PFSK-1 (cell line): ENCODE measurements around the gene TBCD.

Source experiments
- FOXP2 ChIP-seq: optimal IDR thresholded peaks from 2 replicates; pipeline ENCODE3; 2011; ENCODE audit warnings: borderline replicate concordance, control low read depth, inconsistent platforms; ENCODE audit not compliant: insufficient read depth; ENCODE audit errors: extremely low read length, extremely low read depth
- POLR2AphosphoS5 ChIP-seq: IDR thresholded peaks from 2 replicates; pipeline ENCODE4 v1.6.1; 2012; ENCODE audit warnings: low read depth, mild to moderate bottlenecking, control low read depth, low read length, moderate library complexity
- REST ChIP-seq, 2 experiments: IDR thresholded peaks; 2 replicates each; pipeline versions ENCODE4 v1.6.1 to v1.8.0; 2011 to 2012; ENCODE audit warnings: low read depth in 2 of 2, low read length in 2 of 2, control low read depth in 1 of 2, inconsistent platforms in 1 of 2, mild to moderate bottlenecking in 1 of 2, moderate library complexity in 1 of 2; ENCODE audit not compliant: insufficient read depth in 1 of 2
- SIN3A ChIP-seq: IDR thresholded peaks from 2 replicates; pipeline ENCODE4 v1.6.1; 2012; ENCODE audit warnings: mild to moderate bottlenecking, low read length, moderate library complexity, borderline replicate concordance; ENCODE audit not compliant: insufficient read depth
- TAF1 ChIP-seq: IDR thresholded peaks from 2 replicates; pipeline ENCODE4 v1.6.1; 2012; ENCODE audit warnings: low read length, control low read depth, borderline replicate concordance; ENCODE audit not compliant: insufficient read depth

DNA sequence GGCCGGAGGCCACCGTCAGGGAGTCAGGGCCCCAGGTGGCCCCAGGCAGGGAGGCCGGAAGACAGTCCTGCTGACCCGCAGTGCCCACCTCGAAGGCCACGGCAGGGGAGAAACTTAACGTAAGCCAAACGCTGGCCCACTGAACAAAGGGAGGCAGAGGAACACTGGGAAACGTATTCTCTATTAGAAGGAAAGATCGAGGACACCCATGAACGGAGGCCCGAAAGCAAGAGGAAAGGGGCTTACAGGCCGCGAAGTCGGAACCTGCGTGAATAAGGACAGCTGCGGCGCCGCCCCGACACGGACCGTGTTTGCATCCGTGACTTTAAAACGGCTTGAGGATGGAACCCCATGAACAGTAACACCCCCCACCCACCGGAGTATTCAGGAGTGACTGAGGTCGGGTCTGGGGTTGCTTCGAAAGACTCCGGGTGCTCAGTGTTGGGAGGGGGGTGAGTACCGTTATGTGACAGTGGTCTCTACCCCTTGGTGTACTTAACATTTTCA is 225.2 kb downstream of the TBCD start:
- TF ChIP-seq REST (IDR thresholded peaks at IDR 0.05; ENCODE audit: insufficient read depth in 1 of 2, low read depth in 2 of 2, low read length in 2 of 2) (no peak), POLR2AphosphoS5 (no peak), SIN3A (no peak), TAF1 (no peak), FOXP2 (no peak)
